GM12801 (cell line): ENCODE measurements around the gene DLX1.

Experiments
- CTCF ChIP-seq: IDR thresholded peaks from one replicate; pipeline ENCODE4 v1.5.1; 2011; ENCODE audit warnings: control low read depth; ENCODE audit not compliant: insufficient read length; ENCODE audit errors: extremely low read depth

Gene DLX1

GRCh38 chr2:172086241-172087206 is 1.2 kb downstream of the DLX1 start:
- no peak for TF ChIP-seq CTCF

- TF ChIP-seq CTCF: no peak
Measured at GRCh38 chr2:172087207-172087779, 2.0 kb downstream of the DLX1 start.

- TF ChIP-seq CTCF: no peak
Measured at GRCh38 chr2:172087780-172088244, 2.5 kb downstream of the DLX1 start.

GRCh38 chr2:172088245-172089004 is 3.1 kb downstream of the DLX1 start:
- TF ChIP-seq CTCF: no peak

- TF ChIP-seq CTCF: no peak
Measured at GRCh38 chr2:172089005-172089504, 3.7 kb downstream of the DLX1 start.

GRCh38 chr2:172089633-172090032 is 4.3 kb downstream of the DLX1 start:
- no peak for TF ChIP-seq CTCF
